Kidney epithelial cell (primary cell): Measurements from ENCODE around the gene ABHD5. TPM values are rescaled to one million over a fixed set of nuclear protein-coding genes. Genes with fewer than 3 reads are reported as not detected.

ENCODE experiments used
- DNase-seq: peaks from one replicate; pipeline ENCODE4 v3.0.0-alpha.2; 2010; ENCODE audit warnings: low read depth
- H3K27me3 ChIP-seq: 2 replicates; pipeline ENCODE4 v1.6.0; 2011; ENCODE audit warnings: low read length; ENCODE audit not compliant: control insufficient read depth, insufficient read depth
- H3K36me3 ChIP-seq: 2 replicates; pipeline ENCODE4 v1.5.1; 2011; ENCODE audit warnings: low read length; ENCODE audit not compliant: control insufficient read depth, insufficient read depth
- H3K4me3 ChIP-seq: 2 replicates; pipeline ENCODE4 v1.5.1; 2011; ENCODE audit warnings: low read depth, mild to moderate bottlenecking, control low read depth, low read length
- total RNA-seq: library from RNA; depleted of rRNA; stranded (reverse); fragments of >200 nt; gene quantifications from 2 replicates; pipeline ENCODE4 v1.2.3, GENCODE V29; 2015
- TF ChIP-seq, protein P1 (sequence below): IDR thresholded peaks from 2 replicates; pipeline ENCODE4 v1.5.1; 2011; ENCODE audit warnings: mild to moderate bottlenecking, moderate library complexity, low read length, control low read depth, inconsistent platforms; ENCODE audit not compliant: insufficient read depth, poor library complexity, severe bottlenecking

ABHD5 gene
- total RNA-seq, 1 donor from 2014 or later, result 23.4 TPM

GRCh38 chr3:43752905-43753304, 62.2 kb downstream of the ABHD5 start:
- TF ChIP-seq, protein P1, sequence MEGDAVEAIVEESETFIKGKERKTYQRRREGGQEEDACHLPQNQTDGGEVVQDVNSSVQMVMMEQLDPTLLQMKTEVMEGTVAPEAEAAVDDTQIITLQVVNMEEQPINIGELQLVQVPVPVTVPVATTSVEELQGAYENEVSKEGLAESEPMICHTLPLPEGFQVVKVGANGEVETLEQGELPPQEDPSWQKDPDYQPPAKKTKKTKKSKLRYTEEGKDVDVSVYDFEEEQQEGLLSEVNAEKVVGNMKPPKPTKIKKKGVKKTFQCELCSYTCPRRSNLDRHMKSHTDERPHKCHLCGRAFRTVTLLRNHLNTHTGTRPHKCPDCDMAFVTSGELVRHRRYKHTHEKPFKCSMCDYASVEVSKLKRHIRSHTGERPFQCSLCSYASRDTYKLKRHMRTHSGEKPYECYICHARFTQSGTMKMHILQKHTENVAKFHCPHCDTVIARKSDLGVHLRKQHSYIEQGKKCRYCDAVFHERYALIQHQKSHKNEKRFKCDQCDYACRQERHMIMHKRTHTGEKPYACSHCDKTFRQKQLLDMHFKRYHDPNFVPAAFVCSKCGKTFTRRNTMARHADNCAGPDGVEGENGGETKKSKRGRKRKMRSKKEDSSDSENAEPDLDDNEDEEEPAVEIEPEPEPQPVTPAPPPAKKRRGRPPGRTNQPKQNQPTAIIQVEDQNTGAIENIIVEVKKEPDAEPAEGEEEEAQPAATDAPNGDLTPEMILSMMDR, result no peak
- H3K27me3 ChIP-seq, result no peaks in the 10 kb centered on the region
- no peak overlapping the region for H3K4me3 ChIP-seq
- DNase-seq, result no peak
- H3K36me3 ChIP-seq, result no peaks in the 10 kb centered on the region

GRCh38 chr3:43753741-43754715, 63.3 kb downstream of the ABHD5 start:
- Histone ChIP-seq H3K36me3 (no peaks in the 10 kb centered on the region), H3K4me3 (no peak overlapping the region)
- no peak for DNase-seq

DNA sequence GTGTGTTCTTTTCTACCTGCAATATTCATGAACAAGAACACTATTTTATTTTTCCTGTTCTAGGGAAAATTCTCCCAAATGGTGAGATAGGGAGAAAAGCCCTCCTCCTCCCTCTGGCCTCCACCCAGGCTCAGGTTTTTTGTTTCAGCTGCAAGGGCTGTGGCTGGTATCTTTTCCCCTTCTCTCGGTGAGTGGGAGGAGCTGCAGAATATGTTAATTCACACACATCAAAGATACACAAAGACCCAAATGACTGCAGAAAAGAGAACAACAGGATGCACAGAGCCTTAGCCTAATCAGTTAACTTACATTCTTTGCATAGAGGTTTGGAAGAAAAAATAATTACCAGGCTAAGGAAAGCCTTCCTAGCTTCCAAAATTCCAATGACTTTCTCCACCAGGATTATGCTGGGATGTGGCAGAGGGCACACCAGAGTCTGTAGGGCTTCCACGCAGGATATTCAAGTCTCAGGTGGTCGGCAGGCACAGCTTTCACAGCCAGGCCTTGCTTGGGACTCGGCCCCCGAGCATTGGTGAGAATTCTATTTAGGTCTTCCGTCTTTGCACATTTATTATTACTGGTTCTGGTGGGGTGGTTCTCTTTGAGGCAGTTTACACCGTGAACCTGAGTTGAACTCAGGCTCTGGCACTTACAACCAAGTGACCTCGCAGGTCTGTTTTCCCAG, 64.9 kb downstream of the ABHD5 start:
- TF ChIP-seq, protein P1, result no peak
- Histone ChIP-seq H3K4me3 (no peak overlapping the region), H3K27me3 (no peaks in the 10 kb centered on the region), H3K36me3 (no peaks in the 10 kb centered on the region)
- no peak for DNase-seq

More at GRCh38 chr3:43753741-43754715, 63.3 kb downstream of the ABHD5 start:
- TF ChIP-seq, protein P1, result no peak
- no peaks in the 10 kb centered on the region for H3K27me3 ChIP-seq

GRCh38 chr3:43757666-43758321, 67.1 kb downstream of the ABHD5 start:
- TF ChIP-seq, protein P1, result no peak
- Histone ChIP-seq H3K27me3 (no peaks in the 10 kb centered on the region), H3K4me3 (no peak overlapping the region), H3K36me3 (no peaks in the 10 kb centered on the region)
- no peak for DNase-seq

DNA sequence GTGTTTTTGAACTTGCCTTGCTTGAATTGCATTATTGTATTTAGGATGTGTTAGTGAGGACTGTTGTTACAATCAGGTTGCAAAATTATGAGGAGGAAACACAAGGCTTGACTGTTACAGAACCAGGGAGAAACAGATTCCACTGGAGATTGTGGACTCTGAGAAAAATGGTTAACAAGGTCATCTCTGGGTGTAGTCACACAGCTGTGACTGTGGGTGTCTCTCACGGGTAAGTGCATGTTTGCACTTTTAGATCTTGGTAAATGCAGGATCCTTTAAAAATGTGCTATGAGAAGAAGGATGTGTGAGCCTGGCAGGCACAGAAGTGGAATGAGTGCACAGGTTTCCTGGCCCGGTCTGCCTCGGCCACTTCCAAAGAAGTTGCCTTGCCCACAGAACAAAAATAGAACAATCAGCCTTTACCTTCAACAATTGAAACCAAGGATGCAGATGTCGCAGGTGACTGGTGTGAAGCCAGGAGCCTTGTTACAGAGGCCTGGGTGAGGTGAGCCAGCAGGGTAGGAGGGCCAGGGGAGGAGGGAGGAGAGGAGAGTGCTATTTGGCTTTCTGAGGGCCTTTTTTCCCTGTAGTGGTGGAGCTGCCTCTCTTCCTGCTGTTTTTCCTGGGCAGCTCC, 68.0 kb downstream of the ABHD5 start:
- Histone ChIP-seq H3K4me3 (no peak overlapping the region), H3K36me3 (no peaks in the 10 kb centered on the region), H3K27me3 (no peaks in the 10 kb centered on the region)
- DNase-seq, result no peak
- TF ChIP-seq, protein P1, result no peak
